Measurements from ENCODE around the gene TPSD1.
A peak's percentile ranks its signal among the peaks of the same experiment; 100 is the strongest.
"Not testable (repeated sequence)": the region's sequence is repeated elsewhere in the genome, so short reads cannot be mapped to it uniquely, and the experiment has no call there.

Gene TPSD1

GRCh38 chr16:1283996-1284616 is 28.2 kb downstream of the TPSD1 start:
- DNase-seq = no peak

GRCh38 chr16:1285669-1286512 is 30.0 kb downstream of the TPSD1 start:
- no peak for DNase-seq

GRCh38 chr16:1286513-1287094 is 30.7 kb downstream of the TPSD1 start:
- no peak for DNase-seq

GRCh38 chr16:1287982-1288670 is 32.3 kb downstream of the TPSD1 start:
- DNase-seq = no peak

- DNase-seq = no peak
Measured at GRCh38 chr16:1288813-1289476, 33.1 kb downstream of the TPSD1 start.

- no peak for DNase-seq
Measured at GRCh38 chr16:1289477-1289866, 33.6 kb downstream of the TPSD1 start.

GRCh38 chr16:1290063-1290501 is 34.2 kb downstream of the TPSD1 start:
- no peak for DNase-seq

- no peak for DNase-seq
Measured at GRCh38 chr16:1290860-1291575, 35.1 kb downstream of the TPSD1 start.

- DNase-seq = no peak
Measured at GRCh38 chr16:1291576-1291974, 35.7 kb downstream of the TPSD1 start.

GRCh38 chr16:1292208-1292607 is 36.3 kb downstream of the TPSD1 start:
- DNase-seq = not testable (repeated sequence)

- DNase-seq = not testable (repeated sequence)
Measured at GRCh38 chr16:1292808-1293207, 36.9 kb downstream of the TPSD1 start.

GRCh38 chr16:1293921-1294656 is 38.2 kb downstream of the TPSD1 start:
- no peak for DNase-seq

- no peak for DNase-seq
Measured at GRCh38 chr16:1295465-1295864, 39.6 kb downstream of the TPSD1 start.

- DNase-seq = not testable (repeated sequence)
Measured at GRCh38 chr16:1296688-1297017, 40.8 kb downstream of the TPSD1 start.

GRCh38 chr16:1297018-1297696 is 41.3 kb downstream of the TPSD1 start:
- peak; percentile 22 for DNase-seq

- no peak for DNase-seq
Measured at GRCh38 chr16:1298406-1298805, 42.5 kb downstream of the TPSD1 start.

GRCh38 chr16:1299012-1299867 is 43.4 kb downstream of the TPSD1 start:
- DNase-seq = no peak

GRCh38 chr16:1299868-1300203 is 44.0 kb downstream of the TPSD1 start:
- DNase-seq = no peak

- no peak for DNase-seq
Measured at GRCh38 chr16:1300664-1301476, 45.0 kb downstream of the TPSD1 start.

All from amniotic stem cell (primary cell).